Measurements from ENCODE around the gene TEX29.

TEX29 gene

GRCh38 chr13:111387026-111387871, 66.8 kb downstream of the TEX29 start:
- Histone ChIP-seq H3K4me3 (ENCODE audit: low read length) (no peak overlapping the region), H3K9ac (ENCODE audit: low read length) (no peak overlapping the region), H3K4me1 (ENCODE audit: control insufficient read depth, insufficient read depth, low read length) (no peaks in the 10 kb centered on the region), H3K27me3 (ENCODE audit: control insufficient read depth, insufficient read depth, low read length) (no peaks in the 10 kb centered on the region), H3K9me3 (ENCODE audit: control insufficient read depth, low read length) (no peaks in the 10 kb centered on the region), H3K36me3 (ENCODE audit: control insufficient read depth, insufficient read depth, low read length) (no peaks in the 10 kb centered on the region)

- no peaks in the 10 kb centered on the region for H3K27me3 ChIP-seq (ENCODE audit: control insufficient read depth, insufficient read depth, low read length)
- no peak overlapping the region for H3K4me3 ChIP-seq (ENCODE audit: low read length)
- H3K4me1 ChIP-seq (ENCODE audit: control insufficient read depth, insufficient read depth, low read length): no peaks in the 10 kb centered on the region
- no peak overlapping the region for H3K9ac ChIP-seq (ENCODE audit: low read length)
- no peaks in the 10 kb centered on the region for H3K36me3 ChIP-seq (ENCODE audit: control insufficient read depth, insufficient read depth, low read length)
- no peaks in the 10 kb centered on the region for H3K9me3 ChIP-seq (ENCODE audit: control insufficient read depth, low read length)
Measured at GRCh38 chr13:111387945-111388600, 67.6 kb downstream of the TEX29 start.

- Histone ChIP-seq H3K9me3 (ENCODE audit: control insufficient read depth, low read length) (no peaks in the 10 kb centered on the region), H3K9ac (ENCODE audit: low read length) (no peak overlapping the region), H3K4me3 (ENCODE audit: low read length) (no peak overlapping the region), H3K27me3 (ENCODE audit: control insufficient read depth, insufficient read depth, low read length) (no peaks in the 10 kb centered on the region), H3K4me1 (ENCODE audit: control insufficient read depth, insufficient read depth, low read length) (no peaks in the 10 kb centered on the region), H3K36me3 (ENCODE audit: control insufficient read depth, insufficient read depth, low read length) (no peaks in the 10 kb centered on the region)
Measured at GRCh38 chr13:111388851-111389500, 68.5 kb downstream of the TEX29 start.

- Histone ChIP-seq H3K4me1 (ENCODE audit: control insufficient read depth, insufficient read depth, low read length) (no peaks in the 10 kb centered on the region), H3K4me3 (ENCODE audit: low read length) (no peak overlapping the region), H3K36me3 (ENCODE audit: control insufficient read depth, insufficient read depth, low read length) (no peaks in the 10 kb centered on the region), H3K9ac (ENCODE audit: low read length) (no peak overlapping the region), H3K9me3 (ENCODE audit: control insufficient read depth, low read length) (no peaks in the 10 kb centered on the region), H3K27me3 (ENCODE audit: control insufficient read depth, insufficient read depth, low read length) (no peaks in the 10 kb centered on the region)
Measured at GRCh38 chr13:111389621-111390521, 69.4 kb downstream of the TEX29 start.

- Histone ChIP-seq H3K9me3 (ENCODE audit: control insufficient read depth, low read length) (no peaks in the 10 kb centered on the region), H3K27me3 (ENCODE audit: control insufficient read depth, insufficient read depth, low read length) (no peaks in the 10 kb centered on the region), H3K9ac (ENCODE audit: low read length) (no peak overlapping the region), H3K4me3 (ENCODE audit: low read length) (no peak overlapping the region), H3K4me1 (ENCODE audit: control insufficient read depth, insufficient read depth, low read length) (no peaks in the 10 kb centered on the region), H3K36me3 (ENCODE audit: control insufficient read depth, insufficient read depth, low read length) (no peaks in the 10 kb centered on the region)
Measured at GRCh38 chr13:111390522-111391270, 70.3 kb downstream of the TEX29 start.

GRCh38 chr13:111392486-111392885, 72.0 kb downstream of the TEX29 start:
- H3K27me3 ChIP-seq (ENCODE audit: control insufficient read depth, insufficient read depth, low read length): no peaks in the 10 kb centered on the region
- no peak overlapping the region for H3K4me3 ChIP-seq (ENCODE audit: low read length)
- no peaks in the 10 kb centered on the region for H3K36me3 ChIP-seq (ENCODE audit: control insufficient read depth, insufficient read depth, low read length)
- no peak overlapping the region for H3K9ac ChIP-seq (ENCODE audit: low read length)
- no peaks in the 10 kb centered on the region for H3K9me3 ChIP-seq (ENCODE audit: control insufficient read depth, low read length)
- H3K4me1 ChIP-seq (ENCODE audit: control insufficient read depth, insufficient read depth, low read length): no peaks in the 10 kb centered on the region

GRCh38 chr13:111393221-111393790, 72.9 kb downstream of the TEX29 start:
- Histone ChIP-seq H3K4me3 (ENCODE audit: low read length) (no peak overlapping the region), H3K4me1 (ENCODE audit: control insufficient read depth, insufficient read depth, low read length) (no peaks in the 10 kb centered on the region), H3K9ac (ENCODE audit: low read length) (no peak overlapping the region), H3K27me3 (ENCODE audit: control insufficient read depth, insufficient read depth, low read length) (no peaks in the 10 kb centered on the region), H3K36me3 (ENCODE audit: control insufficient read depth, insufficient read depth, low read length) (no peaks in the 10 kb centered on the region), H3K9me3 (ENCODE audit: control insufficient read depth, low read length) (no peaks in the 10 kb centered on the region)

Data from mucosa of stomach (tissue), 1 donor.